ENCODE data around the gene SCUBE1. TPM values are rescaled to one million over a fixed set of nuclear protein-coding genes. Genes with fewer than 3 reads are reported as not detected.

The SCUBE1 gene
- total and polyA plus RNA-seq, 2 experiments from 2014 or later: not detected

DNA sequence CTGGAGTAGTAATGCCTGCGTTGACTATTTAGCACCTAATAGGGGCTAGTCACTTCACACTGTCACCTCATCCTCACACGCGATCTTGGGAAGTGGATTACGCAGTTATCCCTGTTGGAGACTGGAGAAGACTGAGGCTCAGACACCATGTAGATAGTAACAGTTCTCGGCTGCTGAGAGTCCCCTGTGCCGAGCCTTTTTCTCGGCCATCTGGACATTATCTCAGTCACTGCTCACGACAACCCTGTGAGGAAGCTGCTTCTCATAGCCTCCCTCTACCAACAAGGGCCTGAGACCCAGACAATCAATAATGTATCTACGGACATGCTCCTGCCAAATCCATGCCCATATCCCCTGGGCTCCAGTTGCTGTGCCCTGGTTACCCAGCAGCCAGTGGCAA, 25.9 kb downstream of the SCUBE1 start:
- no peak overlapping the region for H3K27ac ChIP-seq
- H3K9me3 ChIP-seq (ENCODE audit: low read depth): no peaks in the 10 kb centered on the region
- H3K9me2 ChIP-seq (ENCODE audit: insufficient read depth): no peaks in the 10 kb centered on the region
- H3F3A ChIP-seq (ENCODE audit: insufficient read depth): no peaks in the 10 kb centered on the region
- DNase-seq: no peak
- in situ Hi-C loops (cut with MboI): no loop called here
- H3K27me3 ChIP-seq (replicated peaks; ENCODE audit: insufficient read depth): peaks cover 19% of the 10 kb centered on the region
- no peaks in the 10 kb centered on the region for H3K4me1 ChIP-seq (ENCODE audit: insufficient read depth)
- no peak for TF ChIP-seq EZH2phosphoT487 (IDR thresholded peaks at IDR 0.05; ENCODE audit: insufficient read depth, low read depth)
- TF ChIP-seq EZH2 (IDR thresholded peaks at IDR 0.05; ENCODE audit: insufficient read depth, poor library complexity, severe bottlenecking): no peak
- H3K4me3 ChIP-seq: no peak overlapping the region
- H3K9ac ChIP-seq: no peak overlapping the region
- H4K20me1 ChIP-seq (ENCODE audit: insufficient read depth): no peaks in the 10 kb centered on the region
- WGBS, 2 experiments (ENCODE audit: low coverage in 1 of 2, low lambda C conversion rate in 2 of 2, missing lambda C conversion rate in 2 of 2): 67 to 72% methylated on average over 9 of the region's 9 CpGs
- no peak overlapping the region for H2AFZ ChIP-seq
- H3K36me3 ChIP-seq (ENCODE audit: low read depth): no peaks in the 10 kb centered on the region
- no peak overlapping the region for H3K4me2 ChIP-seq (ENCODE audit: unreplicated experiment)
- no peaks in the 10 kb centered on the region for H3K79me2 ChIP-seq (ENCODE audit: insufficient read depth)

DNA sequence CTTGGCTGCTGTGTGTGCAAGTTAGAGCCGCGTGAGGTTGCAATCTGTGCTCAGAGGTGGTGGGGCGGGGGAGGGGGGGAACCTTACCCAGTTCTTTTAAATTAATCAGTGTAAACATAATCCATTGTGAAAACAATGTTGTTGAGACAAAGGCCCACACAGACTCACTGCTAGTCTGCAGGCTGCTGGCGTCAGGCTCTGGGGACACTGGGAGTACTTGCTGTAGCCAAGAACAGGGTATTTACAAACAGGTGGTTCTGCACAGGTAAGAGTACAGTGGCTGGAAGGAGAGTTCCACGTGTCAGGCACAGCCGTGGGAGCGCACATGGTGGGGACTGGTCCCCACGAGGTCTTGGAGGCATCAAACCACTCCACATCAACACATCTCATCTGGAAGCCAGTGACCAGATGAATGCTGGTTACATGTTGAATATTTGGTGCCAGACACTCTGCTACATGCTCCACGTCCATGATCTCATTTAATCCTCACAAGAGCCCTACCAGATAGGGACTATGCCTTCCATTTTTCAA, 27.4 kb downstream of the SCUBE1 start:
- no peaks in the 10 kb centered on the region for H3K9me2 ChIP-seq (ENCODE audit: insufficient read depth)
- peaks cover 19% of the 10 kb centered on the region for H3K27me3 ChIP-seq (replicated peaks; ENCODE audit: insufficient read depth)
- no peaks in the 10 kb centered on the region for H3K79me2 ChIP-seq (ENCODE audit: insufficient read depth)
- 48 to 53% methylated on average over 8 to 9 of the region's 9 CpGs for WGBS, 2 experiments (ENCODE audit: low coverage in 1 of 2, low lambda C conversion rate in 2 of 2, missing lambda C conversion rate in 2 of 2)
- H4K20me1 ChIP-seq (ENCODE audit: insufficient read depth): no peaks in the 10 kb centered on the region
- TF ChIP-seq EZH2 (IDR thresholded peaks at IDR 0.05; ENCODE audit: insufficient read depth, poor library complexity, severe bottlenecking) (no peak), EZH2phosphoT487 (IDR thresholded peaks at IDR 0.05; ENCODE audit: insufficient read depth, low read depth) (no peak)
- no peak for DNase-seq
- no peak overlapping the region for H3K4me3 ChIP-seq
- no peaks in the 10 kb centered on the region for H3F3A ChIP-seq (ENCODE audit: insufficient read depth)
- in situ Hi-C loops (cut with MboI): no loop called here
- no peak overlapping the region for H3K4me2 ChIP-seq (ENCODE audit: unreplicated experiment)
- no peak overlapping the region for H2AFZ ChIP-seq
- H3K27ac ChIP-seq: no peak overlapping the region
- H3K36me3 ChIP-seq (ENCODE audit: low read depth): no peaks in the 10 kb centered on the region
- H3K9ac ChIP-seq: no peak overlapping the region
- H3K9me3 ChIP-seq (ENCODE audit: low read depth): no peaks in the 10 kb centered on the region
- H3K4me1 ChIP-seq (ENCODE audit: insufficient read depth): no peaks in the 10 kb centered on the region

DNA sequence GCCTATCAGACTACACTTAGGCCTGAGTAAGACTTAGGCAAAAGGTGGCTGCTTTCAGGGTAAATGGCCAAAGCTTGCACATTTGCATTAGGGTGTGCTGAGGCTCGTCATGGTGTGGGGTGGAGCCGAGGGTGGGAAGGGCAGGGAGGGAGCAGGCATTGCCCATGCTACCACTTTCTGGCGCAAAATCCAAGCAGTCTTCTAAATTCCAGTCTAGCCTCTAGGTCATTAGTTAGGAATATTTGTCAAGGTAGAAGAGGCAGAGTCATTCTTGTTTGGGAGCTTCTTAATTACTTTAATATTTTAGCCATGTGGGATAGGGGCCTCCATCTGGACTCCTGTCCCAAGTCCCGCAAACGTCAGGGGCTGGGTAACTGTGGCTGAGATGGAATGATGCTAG, 28.6 kb downstream of the SCUBE1 start:
- Histone ChIP-seq H3K79me2 (ENCODE audit: insufficient read depth) (no peaks in the 10 kb centered on the region), H4K20me1 (ENCODE audit: insufficient read depth) (no peaks in the 10 kb centered on the region), H3F3A (ENCODE audit: insufficient read depth) (no peaks in the 10 kb centered on the region), H3K4me2 (ENCODE audit: unreplicated experiment) (no peak overlapping the region), H3K27me3 (replicated peaks; ENCODE audit: insufficient read depth) (peaks cover 19% of the 10 kb centered on the region), H3K27ac (no peak overlapping the region), H3K4me1 (ENCODE audit: insufficient read depth) (no peaks in the 10 kb centered on the region), H3K4me3 (no peak overlapping the region), H3K9ac (no peak overlapping the region), H3K36me3 (ENCODE audit: low read depth) (no peaks in the 10 kb centered on the region), H2AFZ (no peak overlapping the region), H3K9me3 (ENCODE audit: low read depth) (no peaks in the 10 kb centered on the region), H3K9me2 (ENCODE audit: insufficient read depth) (no peaks in the 10 kb centered on the region)
- no peak for DNase-seq
- WGBS, 2 experiments (ENCODE audit: low coverage in 1 of 2, low lambda C conversion rate in 2 of 2, missing lambda C conversion rate in 2 of 2): 59 to 66% methylated on average over 5 of the region's 5 CpGs
- in situ Hi-C loops (cut with MboI): no loop called here
- TF ChIP-seq EZH2 (IDR thresholded peaks at IDR 0.05; ENCODE audit: insufficient read depth, poor library complexity, severe bottlenecking) (no peak), EZH2phosphoT487 (IDR thresholded peaks at IDR 0.05; ENCODE audit: insufficient read depth, low read depth) (no peak)

DNA sequence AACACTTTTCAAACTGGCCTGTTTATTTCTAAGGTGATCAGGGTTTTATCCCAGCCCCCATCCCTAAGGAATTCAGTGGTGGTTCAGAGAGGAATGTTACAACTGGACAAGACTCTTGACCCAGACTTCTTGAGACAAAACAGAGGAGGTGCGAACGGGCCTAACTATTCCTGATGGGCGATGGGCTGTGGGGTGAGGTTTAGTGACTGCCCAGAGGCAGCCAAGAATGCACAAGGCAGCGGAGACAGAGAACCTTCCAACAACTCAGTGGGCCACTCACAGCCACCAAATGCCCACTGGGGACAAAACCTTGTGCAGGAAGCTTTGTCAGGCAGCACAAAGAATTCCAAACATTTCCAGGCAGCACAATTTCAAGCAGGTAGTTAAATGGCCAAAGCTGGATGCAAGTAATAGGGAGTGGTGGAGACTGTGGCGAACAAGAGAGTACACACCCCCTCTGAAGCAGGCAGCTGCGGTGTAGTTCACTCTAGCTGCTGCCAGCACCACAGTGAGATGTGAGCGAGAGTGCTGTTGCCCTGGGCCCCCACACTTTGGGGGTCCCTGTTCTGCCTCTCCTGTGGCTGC, 29.2 kb downstream of the SCUBE1 start:
- no peak overlapping the region for H3K27ac ChIP-seq
- H3K79me2 ChIP-seq (ENCODE audit: insufficient read depth): no peaks in the 10 kb centered on the region
- H3K9ac ChIP-seq: no peak overlapping the region
- H3K4me3 ChIP-seq: no peak overlapping the region
- no peaks in the 10 kb centered on the region for H4K20me1 ChIP-seq (ENCODE audit: insufficient read depth)
- DNase-seq: no peak
- H3K9me3 ChIP-seq (ENCODE audit: low read depth): no peaks in the 10 kb centered on the region
- TF ChIP-seq EZH2 (IDR thresholded peaks at IDR 0.05; ENCODE audit: insufficient read depth, poor library complexity, severe bottlenecking) (no peak), EZH2phosphoT487 (IDR thresholded peaks at IDR 0.05; ENCODE audit: insufficient read depth, low read depth) (no peak)
- H3K9me2 ChIP-seq (ENCODE audit: insufficient read depth): no peaks in the 10 kb centered on the region
- no peaks in the 10 kb centered on the region for H3F3A ChIP-seq (ENCODE audit: insufficient read depth)
- H3K36me3 ChIP-seq (ENCODE audit: low read depth): no peaks in the 10 kb centered on the region
- no peak overlapping the region for H3K4me2 ChIP-seq (ENCODE audit: unreplicated experiment)
- H3K27me3 ChIP-seq (replicated peaks; ENCODE audit: insufficient read depth): peaks cover 19% of the 10 kb centered on the region
- no peaks in the 10 kb centered on the region for H3K4me1 ChIP-seq (ENCODE audit: insufficient read depth)
- H2AFZ ChIP-seq: no peak overlapping the region
- in situ Hi-C loops (cut with MboI): no loop called here
- 53 to 63% methylated on average over 7 of the region's 7 CpGs for WGBS, 2 experiments (ENCODE audit: low coverage in 1 of 2, low lambda C conversion rate in 2 of 2, missing lambda C conversion rate in 2 of 2)

Measured in GM23248 (cell line).